Posterior vena cava (tissue), 2 donors: ENCODE results near the gene GNAT1. TPM values are rescaled to one million over a fixed set of nuclear protein-coding genes. Genes with fewer than 3 reads are reported as not detected.
"Not testable (repeated sequence)": the region's sequence is repeated elsewhere in the genome, so short reads cannot be mapped to it uniquely, and the experiment has no call there.

Experiments
- DNase-seq: peaks from one replicate; pipeline ENCODE4 v3.0.0-alpha.2; 2020; ENCODE audit warnings: low spot score
- intact Hi-C, 2 donors: fragments of 100-400 bp; cut with DNase I; formaldehyde crosslinking; loops; one replicate each; pipeline versions ENCODE4 v1.14.1 to v1.14.2; 2022 to 2023
- total RNA-seq, 2 donors: library from RNA; stranded (reverse); fragmentation: NEBNext Ultra II Directional; extraction: Animal tissue kit (Norgen Biotek cat#: 25700); gene quantifications; one replicate each; pipeline ENCODE4 v1.2.1, GENCODE V29; 2021
- donor health status: DM: yes; HTN: yes; CAD: no.
- donor health status: DM: yes; HTN: yes; CAD: no.

The GNAT1 gene
- total RNA-seq, 2 donors from 2014 or later = not detected

GRCh38 chr3:50194903-50195500 lies 3.6 kb downstream of the GNAT1 start:
- no peak for DNase-seq
- intact Hi-C loops = loop anchor here (2.0 to 5.0 kb wide), 3 partner anchors 30 to 82 kb away; partner anchors contain the start of gene LSMEM2 (in 1 of the 2)

- DNase-seq = no peak
- intact Hi-C loops = loop anchor here (2.0 kb wide), 2 partner anchors 29 to 77 kb away; no protein-coding TSS in a partner anchor
Measured at GRCh38 chr3:50195501-50196252, 4.3 kb downstream of the GNAT1 start.

GRCh38 chr3:50196253-50196801 lies 4.9 kb downstream of the GNAT1 start:
- DNase-seq = no peak
- intact Hi-C loops = no loop called here

DNA sequence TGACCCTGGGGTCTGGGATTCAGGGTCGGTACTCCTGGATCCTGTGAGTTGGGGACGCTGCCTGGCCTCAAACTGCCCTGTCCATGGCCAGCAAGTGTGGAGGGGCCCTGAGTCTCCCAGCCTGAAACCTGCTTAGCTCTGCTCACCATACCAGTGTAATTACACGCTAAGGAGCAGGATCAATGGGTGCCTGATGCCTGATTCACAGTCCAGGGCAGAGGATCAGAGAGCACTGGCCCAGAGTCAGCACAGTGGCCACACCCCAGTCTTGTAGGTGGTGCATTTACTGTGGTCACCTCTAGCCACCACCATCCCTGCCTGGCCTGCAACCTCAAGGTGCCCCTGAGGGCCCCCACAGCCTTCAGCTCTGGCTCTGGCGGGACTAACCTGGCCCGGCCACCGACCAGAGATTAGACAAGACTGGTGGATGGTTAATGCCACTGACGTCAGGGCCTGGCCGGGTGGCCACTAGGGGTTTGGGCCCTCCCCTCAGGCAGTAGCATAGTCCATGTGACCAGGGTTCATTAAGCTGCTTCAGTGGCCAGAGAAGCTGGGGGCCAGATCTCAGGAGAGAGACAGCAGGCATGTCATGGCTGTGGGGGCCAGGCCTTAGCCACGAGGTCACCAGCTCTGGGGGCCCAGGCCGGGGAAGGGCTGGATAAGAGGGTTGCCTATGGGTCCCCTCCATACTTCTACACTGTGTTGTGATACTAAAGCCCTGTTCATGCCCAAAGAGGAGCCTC lies 10.3 kb downstream of the GNAT1 start:
- DNase-seq = no peak
- intact Hi-C loops = no loop called here

GRCh38 chr3:50202353-50203112 lies 11.1 kb downstream of the GNAT1 start:
- intact Hi-C loops = no loop called here
- DNase-seq = no peak

- no peak for DNase-seq
- intact Hi-C loops = no loop called here
Measured at GRCh38 chr3:50203113-50203808, 11.9 kb downstream of the GNAT1 start.

DNA sequence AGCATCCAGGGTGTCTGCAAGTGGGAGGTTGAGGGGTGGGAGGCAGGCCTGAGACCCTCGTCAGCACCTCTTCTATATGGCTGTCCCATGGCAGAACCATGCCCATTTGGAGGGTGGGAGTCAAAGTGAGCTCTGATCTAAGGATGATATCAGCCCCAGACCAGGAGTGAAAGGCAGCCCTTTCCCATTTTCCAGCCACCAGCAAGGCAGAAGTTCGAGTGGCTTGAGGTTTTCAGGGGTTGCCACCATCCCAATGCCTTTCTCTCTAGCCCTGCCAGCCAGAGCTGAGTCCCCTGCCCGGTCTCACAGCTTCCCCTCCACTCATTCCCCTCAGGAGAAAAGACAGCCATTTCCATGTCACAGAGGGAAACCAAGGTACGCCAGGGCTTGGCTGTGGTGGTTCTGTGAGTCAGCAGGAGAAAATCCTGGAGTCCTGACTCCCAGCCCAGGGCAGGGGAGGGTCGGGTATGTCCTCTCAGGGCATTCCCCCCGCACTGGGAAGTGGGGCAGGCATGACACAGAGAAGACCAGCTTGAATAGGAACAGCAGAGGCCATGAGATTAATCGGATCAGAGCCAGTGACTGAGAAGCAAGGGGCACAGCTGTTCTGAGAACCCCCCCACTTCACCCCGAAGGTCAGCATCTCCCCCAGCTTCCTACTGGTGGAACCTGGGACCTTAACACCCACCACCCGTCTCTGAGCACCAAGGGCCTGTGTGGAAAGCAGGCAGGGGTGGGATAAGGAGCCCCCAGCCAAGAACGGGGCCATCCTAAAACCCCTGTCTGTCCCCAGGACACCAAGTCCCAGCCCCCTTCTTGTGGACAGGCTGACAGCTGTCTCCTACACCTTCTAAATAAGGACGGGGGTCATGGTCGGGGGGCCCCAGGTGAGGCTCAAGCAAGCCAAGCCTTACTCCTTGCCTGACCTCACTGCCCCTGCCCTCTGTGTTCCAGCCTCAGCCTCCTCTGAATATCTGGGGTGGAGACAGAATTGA lies 12.7 kb downstream of the GNAT1 start:
- no peak for DNase-seq
- intact Hi-C loops = no loop called here

DNA sequence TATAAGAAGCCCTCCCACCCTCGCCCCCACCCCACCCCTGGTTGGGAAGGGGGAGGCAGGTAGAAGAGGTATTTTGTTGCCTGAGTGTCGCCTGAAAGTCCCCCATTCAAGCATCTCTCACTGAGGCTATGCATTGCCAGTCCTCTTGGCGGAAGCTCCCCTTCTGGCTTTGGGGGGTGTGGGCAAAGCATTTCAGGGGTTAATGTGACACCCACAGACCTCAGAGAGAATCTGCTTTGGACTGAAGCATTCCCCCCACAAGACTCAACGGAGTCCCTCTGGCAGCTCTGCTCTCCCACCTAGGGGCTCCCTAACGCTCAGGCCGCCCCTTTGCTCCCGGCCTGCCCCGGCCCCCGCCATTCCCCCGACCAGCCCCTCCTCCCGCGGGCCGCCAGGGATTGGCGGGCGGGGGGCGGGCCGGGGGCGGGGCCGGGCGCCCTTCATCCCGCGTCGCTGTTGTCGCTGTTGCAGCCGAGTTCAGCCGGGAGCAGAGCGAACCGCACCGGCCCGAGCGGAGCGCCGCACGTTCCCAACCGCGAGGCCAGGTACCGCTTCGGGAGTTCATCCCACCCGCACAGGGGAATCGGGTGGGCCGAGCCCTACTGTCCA lies 13.5 kb downstream of the GNAT1 start, which contains the start of gene SLC38A3:
TSS of gene SLC38A3 (plus strand) at position 468 of the 609 bp plus-strand sequence. CDS start 8,929 bp downstream, outside the sequence.
- no peak for DNase-seq
- intact Hi-C loops = no loop called here

DNA sequence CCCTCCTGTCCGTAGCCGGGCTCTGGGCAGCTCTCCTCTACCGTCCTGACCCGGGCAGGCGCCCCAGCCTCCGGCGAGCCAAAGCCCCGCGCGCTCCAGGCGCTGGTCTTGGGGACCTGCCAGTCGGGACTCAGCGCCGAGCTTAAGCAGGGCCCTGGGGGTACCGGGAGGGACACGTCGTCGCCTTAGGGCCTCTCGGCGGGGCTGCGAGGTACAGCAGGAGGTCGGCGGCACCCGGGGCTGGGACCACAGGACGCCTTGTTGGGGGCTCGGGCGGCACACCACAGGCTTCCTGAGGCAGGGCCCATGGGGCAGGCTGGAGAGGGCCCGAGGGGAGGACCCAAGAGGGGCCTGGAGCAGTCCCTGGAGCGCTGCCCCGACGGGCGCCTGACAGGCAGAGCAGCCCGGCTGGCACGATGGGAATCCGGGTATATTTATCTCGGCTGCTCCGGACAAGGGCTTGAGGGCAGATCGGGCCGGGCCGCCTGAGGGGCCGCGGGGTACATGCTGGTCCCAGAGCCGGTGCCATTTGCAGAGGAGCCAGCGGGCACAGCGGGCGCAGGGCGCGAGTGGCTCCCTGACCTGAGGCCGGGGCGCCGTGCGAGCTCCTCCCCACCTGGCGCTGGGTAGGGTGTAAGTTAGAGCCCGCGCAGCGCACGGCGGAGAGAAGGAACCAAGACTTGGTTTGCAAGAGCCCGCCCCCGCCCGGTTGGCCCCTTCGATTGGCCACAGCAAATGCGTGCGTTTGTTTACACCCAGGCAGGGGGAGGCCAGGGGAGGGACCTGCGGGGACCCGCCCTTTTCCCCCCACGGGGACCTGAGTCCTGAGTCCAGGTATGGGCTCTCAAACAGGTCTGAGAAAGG lies 14.2 kb downstream of the GNAT1 start:
- intact Hi-C loops = no loop called here

GRCh38 chr3:50207359-50208042 lies 16.1 kb downstream of the GNAT1 start:
- no peak for DNase-seq
- intact Hi-C loops = no loop called here

More for the DNA sequence above, 14.2 kb downstream of the GNAT1 start:
- no peak for DNase-seq

DNA sequence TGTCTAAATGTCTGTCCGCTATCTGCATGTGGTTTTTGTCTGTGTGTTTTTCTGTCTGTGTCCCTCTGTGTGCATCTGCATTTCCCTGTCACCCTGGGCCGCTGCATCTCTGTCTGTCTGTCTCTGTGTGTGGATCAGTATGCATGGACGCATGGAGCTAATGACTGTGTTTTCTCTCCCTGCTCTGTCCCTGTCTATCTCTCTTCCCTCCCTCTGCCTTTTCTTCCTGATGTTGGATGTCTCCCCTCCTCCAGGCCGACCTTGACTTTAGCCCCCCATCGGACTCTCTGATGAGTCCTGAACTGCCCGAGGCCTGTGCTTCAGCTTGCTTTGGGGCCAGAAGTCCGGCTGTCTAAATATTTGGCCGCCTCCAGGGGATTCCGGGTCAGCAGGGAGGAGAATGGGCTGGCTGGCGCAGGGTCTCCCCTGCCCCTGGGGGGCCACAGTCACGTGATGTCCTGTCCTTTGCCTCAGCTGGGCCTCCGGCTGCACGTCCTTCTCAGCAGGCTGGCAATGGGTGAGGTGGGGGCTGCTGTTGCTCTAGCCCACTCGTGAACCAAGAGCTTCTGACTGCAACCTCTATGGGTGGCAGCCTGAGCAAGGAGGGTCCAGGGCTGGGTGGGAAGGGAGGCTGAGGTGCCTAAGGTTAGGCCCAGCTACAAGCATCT lies 17.4 kb downstream of the GNAT1 start:
- intact Hi-C loops = no loop called here
- no peak for DNase-seq

DNA sequence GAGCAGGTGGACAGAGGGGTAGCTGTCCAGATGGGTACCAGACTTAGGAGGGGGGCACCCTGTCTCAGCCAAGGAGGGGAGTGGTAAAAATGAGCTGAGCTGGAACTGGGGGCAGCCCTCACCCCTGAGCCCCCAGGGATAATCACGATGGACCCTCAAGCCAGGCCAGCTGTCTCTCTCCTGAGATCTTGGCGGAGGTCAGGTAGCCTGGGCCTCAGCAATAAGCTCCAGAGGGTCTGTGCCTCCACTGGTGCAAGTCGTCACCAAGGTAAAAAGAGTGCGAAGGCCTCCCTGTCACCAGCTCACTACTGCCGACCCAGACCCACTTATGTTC lies 18.7 kb downstream of the GNAT1 start:
- intact Hi-C loops = no loop called here
- DNase-seq = no peak

- no peak for DNase-seq
Measured at GRCh38 chr3:50210510-50211367, 19.3 kb downstream of the GNAT1 start.

GRCh38 chr3:50211368-50211717 lies 19.9 kb downstream of the GNAT1 start:
- intact Hi-C loops, DNase-seq: not testable (repeated sequence)

More at GRCh38 chr3:50210510-50211367, 19.3 kb downstream of the GNAT1 start:
- intact Hi-C loops = no loop called here
